ENCODE measurements around the gene SHROOM3. TPM values are rescaled to one million over a fixed set of nuclear protein-coding genes. Genes with fewer than 3 reads are reported as not detected.

SHROOM3 gene
- total RNA-seq, 2 donors from 2014 or later, result 56.7 to 96.0 TPM

DNA sequence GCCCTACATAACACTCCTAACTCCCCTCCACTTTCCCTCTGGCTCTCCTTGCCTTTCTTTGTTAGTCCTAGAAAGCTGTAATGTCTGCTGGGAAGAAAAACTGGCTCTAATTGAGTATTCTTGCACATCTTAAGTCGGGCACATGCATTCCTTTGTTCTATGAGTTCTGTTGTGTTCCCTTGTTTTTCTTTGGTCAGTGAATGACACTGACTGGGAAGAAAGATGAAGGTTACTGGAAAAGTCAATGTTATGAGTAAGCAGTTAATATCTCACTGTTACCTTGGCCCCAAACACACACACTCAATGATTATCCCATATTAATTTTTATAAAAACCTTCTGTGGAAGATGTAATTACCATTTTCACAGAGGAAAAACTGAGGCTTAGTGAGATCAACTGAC, 247.0 kb downstream of the SHROOM3 start:
- no peak overlapping the region for H3K4me3 ChIP-seq
- DNase-seq, result no peak
- intact Hi-C loops (cut with DNase I), result no loop called here
- H3K9me3 ChIP-seq, result no peaks in the 10 kb centered on the region
- H3K36me3 ChIP-seq (replicated peaks in 1 of 2; ENCODE audit: insufficient read depth in 1 of 2, low read depth in 2 of 2), result no peaks in the 10 kb centered on the region
- peak overlapping the region in 1 of 4 donors; percentile 24 for H3K27ac ChIP-seq
- TF ChIP-seq, protein P1, sequence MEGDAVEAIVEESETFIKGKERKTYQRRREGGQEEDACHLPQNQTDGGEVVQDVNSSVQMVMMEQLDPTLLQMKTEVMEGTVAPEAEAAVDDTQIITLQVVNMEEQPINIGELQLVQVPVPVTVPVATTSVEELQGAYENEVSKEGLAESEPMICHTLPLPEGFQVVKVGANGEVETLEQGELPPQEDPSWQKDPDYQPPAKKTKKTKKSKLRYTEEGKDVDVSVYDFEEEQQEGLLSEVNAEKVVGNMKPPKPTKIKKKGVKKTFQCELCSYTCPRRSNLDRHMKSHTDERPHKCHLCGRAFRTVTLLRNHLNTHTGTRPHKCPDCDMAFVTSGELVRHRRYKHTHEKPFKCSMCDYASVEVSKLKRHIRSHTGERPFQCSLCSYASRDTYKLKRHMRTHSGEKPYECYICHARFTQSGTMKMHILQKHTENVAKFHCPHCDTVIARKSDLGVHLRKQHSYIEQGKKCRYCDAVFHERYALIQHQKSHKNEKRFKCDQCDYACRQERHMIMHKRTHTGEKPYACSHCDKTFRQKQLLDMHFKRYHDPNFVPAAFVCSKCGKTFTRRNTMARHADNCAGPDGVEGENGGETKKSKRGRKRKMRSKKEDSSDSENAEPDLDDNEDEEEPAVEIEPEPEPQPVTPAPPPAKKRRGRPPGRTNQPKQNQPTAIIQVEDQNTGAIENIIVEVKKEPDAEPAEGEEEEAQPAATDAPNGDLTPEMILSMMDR (IDR thresholded peaks at IDR 0.05), result no peak
- no peak for TF ChIP-seq POLR2A (IDR thresholded peaks at IDR 0.05)
- H3K4me1 ChIP-seq, result peaks cover 26% of the 10 kb centered on the region
- ATAC-seq, result no peak
- WGBS, 2 donors, result 26 to 36% methylated on average over 1 of the region's 1 CpG
- no peaks in the 10 kb centered on the region for H3K27me3 ChIP-seq

DNA sequence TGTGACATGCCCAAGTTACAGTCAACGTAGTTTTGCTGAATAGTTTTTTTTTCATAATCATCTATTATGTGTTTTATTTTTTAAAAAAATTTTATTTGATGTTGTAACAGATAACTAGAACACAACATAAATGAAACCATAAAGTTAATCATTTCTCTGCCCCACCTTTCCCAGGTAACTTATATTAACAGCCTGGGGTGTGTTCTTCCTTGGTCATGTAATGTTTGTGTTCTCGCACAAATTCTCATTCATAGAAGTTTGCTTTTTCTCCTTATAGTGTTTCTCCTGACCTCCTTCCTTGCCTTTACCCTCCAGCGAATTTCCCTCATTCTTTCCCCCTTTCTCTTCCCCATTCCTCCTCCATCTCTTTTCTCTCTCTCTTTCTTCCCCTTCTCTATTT, 248.1 kb downstream of the SHROOM3 start:
- ATAC-seq (no peak), DNase-seq (no peak)
- WGBS, 2 donors, result 72 to 79% methylated on average over 3 of the region's 3 CpGs
- TF ChIP-seq POLR2A (IDR thresholded peaks at IDR 0.05), result no peak
- peaks cover 19% of the 10 kb centered on the region for H3K4me1 ChIP-seq
- intact Hi-C loops (cut with DNase I), result no loop called here
- no peak overlapping the region for H3K27ac ChIP-seq
- no peaks in the 10 kb centered on the region for H3K36me3 ChIP-seq (replicated peaks in 1 of 2; ENCODE audit: insufficient read depth in 1 of 2, low read depth in 2 of 2)
- no peaks in the 10 kb centered on the region for H3K9me3 ChIP-seq
- H3K27me3 ChIP-seq, result no peaks in the 10 kb centered on the region
- H3K4me3 ChIP-seq, result no peak overlapping the region

DNA sequence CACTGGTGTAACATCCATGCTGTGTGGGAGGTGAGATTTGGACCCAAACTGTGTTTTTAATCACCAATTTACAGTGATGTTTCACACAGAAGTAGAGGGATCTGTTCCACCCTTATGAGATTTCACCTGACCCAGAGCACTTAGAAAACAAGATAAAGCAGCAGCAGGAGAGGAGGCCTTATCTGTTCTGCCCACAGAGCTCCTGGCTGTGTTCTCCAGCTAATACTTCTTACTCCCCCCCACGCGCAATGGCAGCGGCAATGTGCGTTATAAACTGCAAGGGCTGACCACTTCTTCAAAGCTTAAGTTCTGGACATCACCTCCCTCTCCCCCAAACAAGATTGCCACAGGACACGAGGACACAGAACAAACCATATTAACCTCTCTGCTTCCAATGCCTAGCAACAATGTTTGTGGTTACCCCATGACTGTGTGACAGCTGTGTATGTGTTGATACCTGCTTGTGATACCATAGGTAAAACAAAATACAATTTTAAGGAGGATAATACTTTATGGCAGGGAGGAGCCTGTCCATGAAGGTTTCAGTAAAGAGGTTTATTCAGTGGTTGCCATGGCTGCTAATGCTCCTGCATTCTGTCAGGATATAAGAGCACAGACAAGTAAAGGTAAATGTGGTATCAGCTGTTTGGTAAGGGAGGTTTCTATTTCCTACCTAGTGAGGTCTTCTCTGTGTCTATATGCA, 252.9 kb downstream of the SHROOM3 start:
- DNase-seq (no peak), ATAC-seq (no peak)
- Histone ChIP-seq H3K27ac (peak overlapping the region in 1 of 4 donors; percentile 72), H3K27me3 (no peaks in the 10 kb centered on the region), H3K9me3 (no peaks in the 10 kb centered on the region), H3K4me1 (peaks cover 42% of the 10 kb centered on the region), H3K36me3 (replicated peaks in 1 of 2; ENCODE audit: insufficient read depth in 1 of 2, low read depth in 2 of 2) (no peaks in the 10 kb centered on the region), H3K4me3 (no peak overlapping the region)
- no peak for TF ChIP-seq POLR2A (IDR thresholded peaks at IDR 0.05)
- TF ChIP-seq, protein P1 (IDR thresholded peaks at IDR 0.05), result no peak
- intact Hi-C loops (cut with DNase I), result no loop called here
- WGBS, 2 donors, result 56 to 77% methylated on average over 5 of the region's 5 CpGs

DNA sequence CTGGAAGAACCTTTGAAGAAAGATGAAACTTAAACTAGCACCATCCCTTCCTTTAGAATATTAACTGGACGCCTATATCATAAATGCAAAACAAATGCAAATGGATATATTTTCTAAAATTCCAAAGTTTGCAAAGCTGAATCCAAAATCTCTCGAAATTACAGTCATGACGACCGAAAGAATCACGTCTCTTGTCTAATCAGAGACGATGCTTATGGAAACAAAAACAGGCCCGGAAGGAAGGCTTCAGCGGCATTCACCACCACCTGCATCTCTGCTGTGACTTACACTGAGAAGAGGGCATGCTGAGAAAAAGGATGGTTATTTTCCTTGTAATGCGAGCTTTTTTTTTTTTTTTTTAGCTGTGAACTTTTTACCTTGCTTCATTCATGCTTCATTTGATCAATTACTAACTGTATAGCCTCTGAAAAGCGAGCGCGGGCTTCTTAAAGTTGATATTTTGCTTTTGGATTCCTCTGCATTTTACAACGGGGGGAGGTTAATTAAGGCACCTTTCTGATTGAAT, 253.7 kb downstream of the SHROOM3 start:
- TF ChIP-seq, protein P1 (IDR thresholded peaks at IDR 0.05), result no peak
- TF ChIP-seq POLR2A (IDR thresholded peaks at IDR 0.05), result no peak
- H3K4me3 ChIP-seq, result no peak overlapping the region
- ATAC-seq (peak; percentile 22), DNase-seq (peak in 1 of 4 donors; percentile 8)
- H3K9me3 ChIP-seq, result no peaks in the 10 kb centered on the region
- no peaks in the 10 kb centered on the region for H3K36me3 ChIP-seq (replicated peaks in 1 of 2; ENCODE audit: insufficient read depth in 1 of 2, low read depth in 2 of 2)
- H3K4me1 ChIP-seq, result peaks cover 43% of the 10 kb centered on the region
- H3K27ac ChIP-seq, result peak overlapping the region; percentile 72 to 92 (median 78)
- 12 to 20% methylated on average over 13 of the region's 13 CpGs for WGBS, 2 donors
- H3K27me3 ChIP-seq, result no peaks in the 10 kb centered on the region
- intact Hi-C loops (cut with DNase I), result no loop called here

DNA sequence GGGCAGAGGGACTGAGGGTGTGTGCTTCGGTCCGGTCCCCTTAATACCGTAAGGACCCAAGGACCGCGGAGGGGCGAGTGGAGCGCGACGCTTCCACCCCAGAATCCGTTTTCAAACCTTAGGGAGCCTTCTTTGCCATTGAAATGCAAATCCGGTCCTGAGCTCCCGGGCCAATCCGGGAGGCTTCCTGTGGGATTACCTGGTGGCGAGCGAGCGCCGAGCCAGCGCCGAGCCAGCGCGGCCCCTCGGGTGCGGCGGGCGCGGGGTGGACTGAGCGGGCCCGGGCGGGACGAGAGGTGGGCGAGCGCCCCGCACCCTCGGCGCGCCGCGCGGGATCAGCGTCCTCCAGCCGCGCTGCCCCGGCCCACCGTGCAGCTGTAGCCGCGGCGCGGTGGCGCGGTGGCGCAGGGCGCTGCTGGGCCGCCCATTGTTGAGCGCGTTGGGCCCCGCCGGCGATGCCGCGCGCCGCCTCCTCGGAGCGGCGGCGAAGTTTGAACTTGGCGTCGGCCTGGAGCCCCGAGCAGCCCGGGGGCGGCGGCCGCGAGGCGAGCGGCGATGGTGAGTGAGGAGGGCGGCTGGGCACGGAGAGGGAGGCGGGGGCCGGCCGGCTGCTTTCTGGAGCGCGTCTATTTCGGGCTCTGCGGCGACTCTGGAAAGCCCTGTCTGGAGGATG, 254.3 kb downstream of the SHROOM3 start:
- H3K36me3 ChIP-seq (replicated peaks in 1 of 2; ENCODE audit: insufficient read depth in 1 of 2, low read depth in 2 of 2), result no peaks in the 10 kb centered on the region
- H3K9me3 ChIP-seq, result no peaks in the 10 kb centered on the region
- ATAC-seq (peak; percentile 81), DNase-seq (peak; percentile 61 to 76 (median 66))
- intact Hi-C loops (cut with DNase I), result no loop called here
- H3K4me3 ChIP-seq, result peak overlapping the region; percentile 3 to 31
- peak; percentile 23 to 50 (median 29) for TF ChIP-seq POLR2A (IDR thresholded peaks at IDR 0.05)
- TF ChIP-seq, protein P1 (IDR thresholded peaks at IDR 0.05), result peak in 2 of 7 experiments; percentile 21 to 31
- WGBS, 2 donors, result 0 to 1% methylated on average over 11 to 73 of the region's 87 CpGs
- peak overlapping the region; percentile 72 to 92 (median 78) for H3K27ac ChIP-seq
- H3K27me3 ChIP-seq, result no peaks in the 10 kb centered on the region
- H3K4me1 ChIP-seq, result peaks cover 43% of the 10 kb centered on the region

Data from body of pancreas (tissue), 4 donors.